Measurements from ENCODE around the gene UBE2J2. TPM values are rescaled to one million over a fixed set of nuclear protein-coding genes. Genes with fewer than 3 reads are reported as not detected.

The UBE2J2 gene
- total and polyA plus RNA-seq, 7 donors = 32.4 to 63.6 (median 34.2) TPM

- TF ChIP-seq POLR2A (IDR thresholded peaks at IDR 0.05) (no peak), CTCF (IDR thresholded peaks at IDR 0.05) (no peak), POLR2AphosphoS5 (IDR thresholded peaks at IDR 0.05) (no peak), EP300 (IDR thresholded peaks at IDR 0.05) (no peak)
- Histone ChIP-seq H3K27ac (no peak within 1 kb of the TSS), H3K27me3 (peaks cover 5 to 51% (median 28%) of the 10 kb centered on the region in 3 donors), H3K4me1 (peaks cover 0 to 30% (median 29%) of the 10 kb centered on the region in 4 donors), H3K36me3 (no peaks in the 10 kb centered on the region), H3K9me3 (no peaks in the 10 kb centered on the region), H3K4me3 (peak within 1 kb of the TSS in 3 of 4 donors; percentile 3 to 27 (median 24))
- DNase-seq = no peak
- 3 to 6% methylated on average over 49 of the region's 49 CpGs for WGBS, 2 donors
- intact Hi-C loops (cut with DNase I) = loop anchor here (5.0 kb wide), 1 partner anchor 49 kb away; no protein-coding TSS in a partner anchor
Observed at GRCh38 chr1:1206376-1206965, 67.2 kb downstream of the UBE2J2 start, which contains the start of gene TNFRSF18. TNFRSF18 (minus strand) TSS chr1:1206592; CDS start chr1:1206571, 21 bp downstream.

- intact Hi-C loops (cut with DNase I) = loop anchor here (5.0 kb wide), 1 partner anchor 49 kb away; no protein-coding TSS in a partner anchor
- 17 to 25% methylated on average over 31 of the region's 31 CpGs for WGBS, 2 donors
- H3K27ac ChIP-seq = no peak overlapping the region
- H3K36me3 ChIP-seq = no peaks in the 10 kb centered on the region
- H3K4me1 ChIP-seq = peaks cover 0 to 36% (median 35%) of the 10 kb centered on the region in 4 donors
- H3K27me3 ChIP-seq = peaks cover 10 to 57% (median 28%) of the 10 kb centered on the region in 3 donors
- H3K4me3 ChIP-seq = peak overlapping the region in 3 of 4 donors; percentile 3 to 27 (median 24)
- TF ChIP-seq EP300 (IDR thresholded peaks at IDR 0.05) (no peak), POLR2AphosphoS5 (IDR thresholded peaks at IDR 0.05) (no peak)
- H3K9me3 ChIP-seq = no peaks in the 10 kb centered on the region
- no peak for DNase-seq
Observed at GRCh38 chr1:1205769-1206375, 67.8 kb downstream of the UBE2J2 start.

GRCh38 chr1:1204998-1205768 is 68.5 kb downstream of the UBE2J2 start:
- 86 to 89% methylated on average over 19 of the region's 19 CpGs for WGBS, 2 donors
- intact Hi-C loops (cut with DNase I) = loop anchor here (5.0 kb wide), 1 partner anchor 48 kb away; no protein-coding TSS in a partner anchor
- Histone ChIP-seq H3K36me3 (no peaks in the 10 kb centered on the region), H3K27me3 (peaks cover 10 to 61% (median 28%) of the 10 kb centered on the region in 3 donors), H3K4me3 (no peak overlapping the region), H3K27ac (no peak overlapping the region), H3K4me1 (peaks cover 0 to 39% (median 37%) of the 10 kb centered on the region in 4 donors), H3K9me3 (no peaks in the 10 kb centered on the region)
- DNase-seq = no peak
- TF ChIP-seq CTCF (IDR thresholded peaks at IDR 0.05) = no peak
- no peak for TF ChIP-seq POLR2AphosphoS5 (IDR thresholded peaks at IDR 0.05)
- no peak for TF ChIP-seq EP300 (IDR thresholded peaks at IDR 0.05)
- no peak for TF ChIP-seq POLR2A (IDR thresholded peaks at IDR 0.05)

GRCh38 chr1:1204425-1204920 is 69.2 kb downstream of the UBE2J2 start:
- 74 to 87% methylated on average over 8 of the region's 8 CpGs for WGBS, 2 donors
- H3K4me1 ChIP-seq = peaks cover 0 to 39% (median 37%) of the 10 kb centered on the region in 4 donors
- H3K27me3 ChIP-seq = peaks cover 10 to 61% (median 28%) of the 10 kb centered on the region in 3 donors
- no peak overlapping the region for H3K27ac ChIP-seq
- intact Hi-C loops (cut with DNase I) = no loop called here
- no peak for DNase-seq
- H3K4me3 ChIP-seq = no peak overlapping the region
- H3K36me3 ChIP-seq = no peaks in the 10 kb centered on the region
- no peaks in the 10 kb centered on the region for H3K9me3 ChIP-seq
- TF ChIP-seq EP300 (IDR thresholded peaks at IDR 0.05) = no peak
- TF ChIP-seq POLR2A (IDR thresholded peaks at IDR 0.05) = no peak
- TF ChIP-seq CTCF (IDR thresholded peaks at IDR 0.05) = no peak
- TF ChIP-seq POLR2AphosphoS5 (IDR thresholded peaks at IDR 0.05) = no peak

Small RNAs within 50 kb of the gene (small RNA-seq; reads per million reads assigned to genes)
- 0 to 0.11 (median 0.06) reads per million in 3 donors for gene MIR6726

Other genes with a start within 250 kb of the UBE2J2 start
- gene RNF223, start 199.5 kb downstream of the UBE2J2 start, total RNA-seq = not detected
- 1 to 10 TPM in 2 of 3 donors, under 1 TPM in 1; 0.60 to 3.7 (median 1.9) TPM for gene RNF223, start 199.5 kb downstream of the UBE2J2 start, polyA plus RNA-seq
- gene C1orf159, start 157.8 kb downstream of the UBE2J2 start, total RNA-seq = 10 to 100 TPM in 2 of 4 donors, 1 to 10 TPM in 2; 7.9 to 13.8 (median 10.4) TPM
- gene C1orf159, start 157.8 kb downstream of the UBE2J2 start, polyA plus RNA-seq = 10 to 100 TPM in 1 of 3 donors, 1 to 10 TPM in 2; 6.6 to 25.3 (median 6.9) TPM
- gene TTLL10, start 100.0 kb downstream of the UBE2J2 start, total RNA-seq = not detected
- gene TTLL10, start 100.0 kb downstream of the UBE2J2 start, polyA plus RNA-seq = under 1 TPM; 0.46 to 0.70 (median 0.60) TPM
- gene TNFRSF18, start 67.3 kb downstream of the UBE2J2 start, total RNA-seq = under 1 TPM in 1 of 4 donors, not detected in 3; 0.71 TPM
- gene TNFRSF18, start 67.3 kb downstream of the UBE2J2 start, polyA plus RNA-seq = 1 to 10 TPM in 2 of 3 donors, not detected in 1; 1.2 to 3.9 TPM
- gene TNFRSF4, start 59.7 kb downstream of the UBE2J2 start, total RNA-seq = 1 to 10 TPM in 1 of 4 donors, under 1 TPM in 1, not detected in 2; 0.95 to 1.8 TPM
- gene TNFRSF4, start 59.7 kb downstream of the UBE2J2 start, polyA plus RNA-seq = 1 to 10 TPM; 1.2 to 8.6 (median 1.2) TPM
- gene SDF4, start 41.9 kb downstream of the UBE2J2 start, total RNA-seq = 10 to 100 TPM; 73.4 to 95.6 (median 81.9) TPM
- gene SDF4, start 41.9 kb downstream of the UBE2J2 start, polyA plus RNA-seq = 100 to 1,000 TPM in 1 of 3 donors, 10 to 100 TPM in 2; 33.0 to 181 (median 40.2) TPM
- gene B3GALT6, start 41.6 kb downstream of the UBE2J2 start, total RNA-seq = 10 to 100 TPM in 2 of 4 donors, 1 to 10 TPM in 2; 8.6 to 12.5 (median 10.3) TPM
- 1 to 10 TPM; 1.8 to 9.6 (median 2.5) TPM for gene B3GALT6, start 41.6 kb downstream of the UBE2J2 start, polyA plus RNA-seq
- gene C1QTNF12, start 27.1 kb downstream of the UBE2J2 start, total RNA-seq = 1 to 10 TPM in 2 of 4 donors, not detected in 2; 1.9 to 5.7 TPM
- 10 to 100 TPM; 17.6 to 28.7 (median 23.4) TPM for gene C1QTNF12, start 27.1 kb downstream of the UBE2J2 start, polyA plus RNA-seq
- gene SCNN1D, start 6.6 kb upstream of the UBE2J2 start, total RNA-seq = 1 to 10 TPM; 1.2 to 5.0 (median 3.2) TPM
- gene SCNN1D, start 6.6 kb upstream of the UBE2J2 start, polyA plus RNA-seq = 1 to 10 TPM in 1 of 3 donors, under 1 TPM in 1, not detected in 1; under 0.01 to 3.2 TPM
- 10 to 100 TPM; 21.4 to 57.1 (median 33.4) TPM for gene ACAP3, start 34.1 kb upstream of the UBE2J2 start, total RNA-seq
- gene ACAP3, start 34.1 kb upstream of the UBE2J2 start, polyA plus RNA-seq = 10 to 100 TPM in 1 of 3 donors, 1 to 10 TPM in 2; 7.2 to 41.8 (median 8.3) TPM
- gene PUSL1, start 34.7 kb upstream of the UBE2J2 start, total RNA-seq = 10 to 100 TPM; 15.7 to 24.0 (median 20.4) TPM
- gene PUSL1, start 34.7 kb upstream of the UBE2J2 start, polyA plus RNA-seq = 10 to 100 TPM; 12.6 to 22.3 (median 12.7) TPM
- 100 to 1,000 TPM in 1 of 4 donors, 10 to 100 TPM in 3; 83.8 to 135 (median 93.4) TPM for gene INTS11, start 50.8 kb upstream of the UBE2J2 start, total RNA-seq
- 100 to 1,000 TPM in 1 of 3 donors, 10 to 100 TPM in 2; 58.3 to 117 (median 62.7) TPM for gene INTS11, start 50.8 kb upstream of the UBE2J2 start, polyA plus RNA-seq
- 10 to 100 TPM in 2 of 4 donors, 1 to 10 TPM in 2; 8.4 to 21.6 (median 10.5) TPM for gene CPTP, start 50.9 kb upstream of the UBE2J2 start, total RNA-seq
- 10 to 100 TPM; 41.4 to 57.1 (median 42.0) TPM for gene CPTP, start 50.9 kb upstream of the UBE2J2 start, polyA plus RNA-seq
- not detected for gene TAS1R3, start 57.4 kb upstream of the UBE2J2 start, total RNA-seq
- under 1 TPM in 2 of 3 donors, not detected in 1; 0.60 to 0.64 TPM for gene TAS1R3, start 57.4 kb upstream of the UBE2J2 start, polyA plus RNA-seq
- gene DVL1, start 75.6 kb upstream of the UBE2J2 start, total RNA-seq = 10 to 100 TPM; 50.7 to 85.0 (median 61.9) TPM
- 10 to 100 TPM; 25.8 to 59.9 (median 36.3) TPM for gene DVL1, start 75.6 kb upstream of the UBE2J2 start, polyA plus RNA-seq
- gene MXRA8, start 84.7 kb upstream of the UBE2J2 start, total RNA-seq = 100 to 1,000 TPM in 3 of 4 donors, 10 to 100 TPM in 1; 78.8 to 234 (median 114) TPM
- 10 to 100 TPM in 2 of 3 donors, 1 to 10 TPM in 1; 2.8 to 26.2 (median 22.2) TPM for gene MXRA8, start 84.7 kb upstream of the UBE2J2 start, polyA plus RNA-seq
- gene AURKAIP1, start 101.4 kb upstream of the UBE2J2 start, total RNA-seq = 100 to 1,000 TPM in 3 of 4 donors, 10 to 100 TPM in 1; 89.3 to 143 (median 124) TPM
- 100 to 1,000 TPM; 263 to 288 (median 271) TPM for gene AURKAIP1, start 101.4 kb upstream of the UBE2J2 start, polyA plus RNA-seq
- gene CCNL2, start 125.5 kb upstream of the UBE2J2 start, total RNA-seq = 100 to 1,000 TPM; 139 to 375 (median 173) TPM
- gene CCNL2, start 125.5 kb upstream of the UBE2J2 start, polyA plus RNA-seq = 10 to 100 TPM; 15.0 to 99.6 (median 16.2) TPM
- gene MRPL20, start 133.4 kb upstream of the UBE2J2 start, total RNA-seq = 100 to 1,000 TPM; 133 to 235 (median 206) TPM
- 100 to 1,000 TPM; 155 to 216 (median 171) TPM for gene MRPL20, start 133.4 kb upstream of the UBE2J2 start, polyA plus RNA-seq
- 10 to 100 TPM; 10.0 to 23.0 (median 15.8) TPM for gene ANKRD65, start 147.4 kb upstream of the UBE2J2 start, total RNA-seq
- gene ANKRD65, start 147.4 kb upstream of the UBE2J2 start, polyA plus RNA-seq = 1 to 10 TPM in 2 of 3 donors, under 1 TPM in 1; 0.69 to 5.4 (median 3.8) TPM
- gene VWA1, start 161.8 kb upstream of the UBE2J2 start, total RNA-seq = 100 to 1,000 TPM in 1 of 4 donors, 10 to 100 TPM in 3; 47.1 to 107 (median 71.1) TPM
- gene VWA1, start 161.8 kb upstream of the UBE2J2 start, polyA plus RNA-seq = 10 to 100 TPM in 1 of 3 donors, 1 to 10 TPM in 2; 2.4 to 44.2 (median 3.7) TPM
- gene ATAD3C, start 175.8 kb upstream of the UBE2J2 start, total RNA-seq = under 1 TPM; 0.16 to 0.55 (median 0.45) TPM
- 1 to 10 TPM in 1 of 3 donors, under 1 TPM in 1, not detected in 1; under 0.01 to 1.5 TPM for gene ATAD3C, start 175.8 kb upstream of the UBE2J2 start, polyA plus RNA-seq
- 10 to 100 TPM; 11.1 to 47.1 (median 13.1) TPM for gene ATAD3B, start 197.9 kb upstream of the UBE2J2 start, total RNA-seq
- gene ATAD3B, start 197.9 kb upstream of the UBE2J2 start, polyA plus RNA-seq = 10 to 100 TPM in 1 of 3 donors, 1 to 10 TPM in 2; 4.8 to 49.4 (median 5.3) TPM
- 10 to 100 TPM in 3 of 4 donors, 1 to 10 TPM in 1; 8.6 to 14.7 (median 12.1) TPM for gene ATAD3A, start 238.3 kb upstream of the UBE2J2 start, total RNA-seq
- gene ATAD3A, start 238.3 kb upstream of the UBE2J2 start, polyA plus RNA-seq = 10 to 100 TPM; 12.6 to 40.4 (median 13.6) TPM